Neural progenitor cell (in vitro differentiated cells): ENCODE measurements around the gene RAB3IL1.

Source experiments
- EZH2 ChIP-seq: fragments of 200-600 bp; sonication (generic); IDR thresholded peaks from 2 replicates; pipeline ENCODE4 v1.6.1; 2017; ENCODE audit warnings: antibody characterized with exemption, mild to moderate bottlenecking, moderate library complexity
- EZH2phosphoT487 ChIP-seq: fragments of 200-600 bp; sonication (generic); IDR thresholded peaks from 2 replicates; pipeline ENCODE4 v1.6.1; 2017; ENCODE audit warnings: antibody characterized with exemption
- TF ChIP-seq, protein P1 (sequence below): fragments of 200-600 bp; sonication (generic); IDR thresholded peaks from 2 replicates; pipeline ENCODE4 v1.5.1; 2017; ENCODE audit warnings: antibody characterized with exemption, mild to moderate bottlenecking

DNA sequence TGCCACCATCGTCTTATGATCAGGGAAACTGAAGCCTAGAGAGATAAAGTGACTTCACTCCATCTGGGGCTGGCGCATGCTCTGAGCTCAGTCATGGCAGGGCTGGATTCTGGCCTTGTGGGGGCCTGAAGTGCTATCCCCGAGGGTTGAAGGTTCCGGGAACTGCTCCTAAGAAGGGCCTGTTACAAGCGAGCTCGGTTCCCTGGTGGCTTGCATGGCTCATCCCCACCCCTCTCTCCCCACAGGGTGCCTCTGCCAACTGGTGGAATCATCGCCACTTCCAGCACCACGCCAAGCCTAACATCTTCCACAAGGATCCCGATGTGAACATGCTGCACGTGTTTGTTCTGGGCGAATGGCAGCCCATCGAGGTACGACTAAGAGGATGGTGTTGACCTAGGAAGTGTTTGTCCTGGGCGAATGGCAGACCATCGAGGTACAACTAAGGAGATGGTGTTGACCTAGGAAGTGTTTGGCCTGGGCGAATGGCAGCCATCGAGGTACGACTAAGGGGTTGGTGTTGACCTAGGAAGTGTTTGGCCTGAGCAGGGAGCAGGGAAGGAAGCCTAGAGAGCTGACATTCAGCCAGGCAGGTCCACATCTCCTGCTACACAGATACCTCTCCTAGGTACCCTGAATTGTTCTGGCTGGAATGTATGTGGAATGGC lies 69.3 kb downstream of the RAB3IL1 start:
- TF ChIP-seq, protein P1, sequence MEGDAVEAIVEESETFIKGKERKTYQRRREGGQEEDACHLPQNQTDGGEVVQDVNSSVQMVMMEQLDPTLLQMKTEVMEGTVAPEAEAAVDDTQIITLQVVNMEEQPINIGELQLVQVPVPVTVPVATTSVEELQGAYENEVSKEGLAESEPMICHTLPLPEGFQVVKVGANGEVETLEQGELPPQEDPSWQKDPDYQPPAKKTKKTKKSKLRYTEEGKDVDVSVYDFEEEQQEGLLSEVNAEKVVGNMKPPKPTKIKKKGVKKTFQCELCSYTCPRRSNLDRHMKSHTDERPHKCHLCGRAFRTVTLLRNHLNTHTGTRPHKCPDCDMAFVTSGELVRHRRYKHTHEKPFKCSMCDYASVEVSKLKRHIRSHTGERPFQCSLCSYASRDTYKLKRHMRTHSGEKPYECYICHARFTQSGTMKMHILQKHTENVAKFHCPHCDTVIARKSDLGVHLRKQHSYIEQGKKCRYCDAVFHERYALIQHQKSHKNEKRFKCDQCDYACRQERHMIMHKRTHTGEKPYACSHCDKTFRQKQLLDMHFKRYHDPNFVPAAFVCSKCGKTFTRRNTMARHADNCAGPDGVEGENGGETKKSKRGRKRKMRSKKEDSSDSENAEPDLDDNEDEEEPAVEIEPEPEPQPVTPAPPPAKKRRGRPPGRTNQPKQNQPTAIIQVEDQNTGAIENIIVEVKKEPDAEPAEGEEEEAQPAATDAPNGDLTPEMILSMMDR, result no peak
- no peak for TF ChIP-seq EZH2phosphoT487
- TF ChIP-seq EZH2, result no peak
